Endometrium (tissue), 2 donors: ENCODE data around the gene AFG3L2.

Experiments used
- FAIRE-seq: peaks from 2 replicates; lab custom pipeline; 2012; peaks lifted over from hg19 to GRCh38; lab: Jason Lieb, UNC
- donor health status: control.
- donor health status: control.

AFG3L2 gene

DNA sequence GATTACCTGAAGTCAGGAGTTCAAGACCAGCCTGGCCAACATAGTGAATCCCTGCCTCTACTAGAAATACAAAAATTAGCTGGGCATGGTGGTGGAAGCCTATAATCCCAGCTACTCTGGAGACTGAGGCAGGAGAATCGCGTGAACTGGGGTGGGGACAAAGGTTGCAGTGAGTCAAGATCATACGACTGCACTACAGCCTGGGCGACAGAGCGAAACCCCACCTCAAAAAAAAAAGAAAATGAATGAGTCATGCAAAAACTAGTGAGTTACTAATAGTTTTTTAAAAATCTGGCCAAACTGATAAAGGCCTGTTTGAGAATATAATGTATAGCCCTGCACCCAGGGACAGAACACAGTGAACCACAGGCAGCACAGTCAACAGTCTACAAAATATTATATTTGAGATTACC lies 17.5 kb downstream of the AFG3L2 start:
- no peak for FAIRE-seq

DNA sequence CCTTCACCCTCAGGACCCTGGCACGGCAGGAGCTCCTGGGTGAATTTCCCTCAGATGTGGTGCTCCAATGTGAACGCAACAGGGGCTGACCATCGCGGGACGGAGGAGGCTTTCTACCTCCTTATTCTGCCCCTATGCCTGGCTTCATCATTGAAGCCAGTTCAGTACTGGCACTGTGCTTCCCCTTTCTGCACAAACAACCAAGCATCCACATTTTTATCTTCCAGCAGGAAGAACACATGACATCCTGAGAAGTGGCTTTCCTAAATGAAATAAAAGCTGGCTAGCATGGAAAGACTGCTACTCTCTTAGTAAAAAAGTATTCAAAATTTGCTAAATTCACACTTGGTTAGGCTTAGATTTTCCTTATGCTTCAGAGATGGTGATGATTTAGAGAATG lies 24.8 kb downstream of the AFG3L2 start:
- no peak for FAIRE-seq

DNA sequence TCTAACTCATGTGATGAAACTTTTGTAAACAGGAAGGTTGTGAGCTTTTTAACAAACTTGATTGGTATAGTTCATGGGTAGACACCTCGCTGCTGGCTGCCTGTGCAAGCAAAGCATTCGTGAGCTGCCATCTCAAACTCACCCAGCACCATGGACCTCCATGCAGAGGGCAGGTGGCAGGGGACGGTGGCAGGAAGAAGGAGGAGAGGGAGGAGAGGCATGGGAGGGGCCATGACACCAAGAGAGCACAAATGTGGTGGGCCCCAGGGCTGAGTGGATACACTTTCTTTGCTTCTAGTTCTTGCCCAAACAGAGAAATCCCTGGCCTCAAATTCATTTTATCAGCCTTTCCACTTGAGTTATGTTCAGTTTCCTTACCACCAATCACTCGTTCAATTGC lies 29.1 kb downstream of the AFG3L2 start:
- no peak for FAIRE-seq

DNA sequence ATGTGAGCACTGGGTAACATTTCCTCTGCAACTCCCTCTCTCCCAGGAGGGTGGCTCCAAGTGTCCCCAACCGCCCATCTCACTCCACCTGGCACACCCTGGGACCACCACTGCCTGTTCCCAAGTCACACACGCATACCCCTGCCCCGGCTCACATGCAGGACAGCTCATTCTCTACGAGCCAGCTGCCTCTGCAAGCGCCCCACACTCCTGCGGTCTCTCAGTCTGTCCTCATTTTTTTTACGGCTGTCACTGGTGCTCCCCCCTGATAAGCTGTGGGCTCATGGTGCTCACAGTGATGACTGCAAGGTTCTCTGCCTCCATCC lies 30.8 kb downstream of the AFG3L2 start:
- no peak for FAIRE-seq

DNA sequence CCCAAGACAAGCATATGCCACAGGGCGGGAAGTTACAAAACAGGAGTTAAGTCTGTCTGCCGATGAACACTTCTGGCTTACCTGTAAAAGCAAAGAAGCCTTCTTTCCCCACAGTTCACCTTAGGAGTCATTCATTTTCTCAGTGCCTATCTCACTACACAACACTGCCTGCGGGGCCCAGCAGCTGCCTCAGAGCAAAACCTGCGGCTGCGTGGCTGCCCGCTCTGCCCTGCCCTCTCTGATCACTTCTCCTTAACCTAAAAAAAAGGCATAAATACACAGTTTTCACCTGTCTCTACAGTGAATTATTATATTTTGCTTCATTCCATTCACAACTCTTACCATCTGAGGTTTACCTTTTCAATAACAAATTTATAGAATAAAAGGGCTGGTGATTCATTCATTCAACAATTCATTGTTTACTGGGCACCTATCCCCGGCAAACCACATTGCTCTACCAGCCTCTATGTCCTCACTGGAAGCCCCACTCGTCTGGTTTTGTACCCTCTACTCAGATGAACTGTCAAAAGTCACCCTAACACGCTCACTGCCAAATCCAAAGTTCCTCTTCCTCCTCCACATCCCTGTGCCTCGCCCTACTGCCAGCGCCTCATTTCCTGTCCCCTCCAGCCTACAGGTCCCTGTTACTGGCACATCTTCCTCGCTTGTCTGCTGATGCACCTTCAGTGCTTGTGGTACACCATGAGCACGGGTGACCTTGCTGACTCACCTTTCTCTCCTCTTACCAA lies 31.4 kb downstream of the AFG3L2 start:
- no peak for FAIRE-seq

DNA sequence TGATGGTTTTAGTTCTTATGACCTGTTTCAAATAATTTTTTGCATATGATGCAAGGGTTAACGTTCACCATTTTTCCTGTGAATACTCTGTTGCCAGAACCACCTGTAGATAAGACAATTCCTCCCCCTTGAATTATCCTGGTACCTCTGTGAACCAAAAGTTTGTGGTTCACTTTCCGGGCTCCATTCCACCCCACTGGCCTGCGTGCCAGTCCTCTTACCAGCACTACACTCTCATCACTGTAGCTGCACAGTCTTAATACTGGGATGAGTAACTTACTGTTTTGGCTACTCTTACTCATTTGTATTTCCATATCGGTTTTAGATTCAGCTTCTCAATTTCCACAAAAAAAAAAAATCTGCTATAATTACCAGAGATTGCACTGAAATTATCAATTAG lies 34.4 kb downstream of the AFG3L2 start:
- FAIRE-seq, result no peak

DNA sequence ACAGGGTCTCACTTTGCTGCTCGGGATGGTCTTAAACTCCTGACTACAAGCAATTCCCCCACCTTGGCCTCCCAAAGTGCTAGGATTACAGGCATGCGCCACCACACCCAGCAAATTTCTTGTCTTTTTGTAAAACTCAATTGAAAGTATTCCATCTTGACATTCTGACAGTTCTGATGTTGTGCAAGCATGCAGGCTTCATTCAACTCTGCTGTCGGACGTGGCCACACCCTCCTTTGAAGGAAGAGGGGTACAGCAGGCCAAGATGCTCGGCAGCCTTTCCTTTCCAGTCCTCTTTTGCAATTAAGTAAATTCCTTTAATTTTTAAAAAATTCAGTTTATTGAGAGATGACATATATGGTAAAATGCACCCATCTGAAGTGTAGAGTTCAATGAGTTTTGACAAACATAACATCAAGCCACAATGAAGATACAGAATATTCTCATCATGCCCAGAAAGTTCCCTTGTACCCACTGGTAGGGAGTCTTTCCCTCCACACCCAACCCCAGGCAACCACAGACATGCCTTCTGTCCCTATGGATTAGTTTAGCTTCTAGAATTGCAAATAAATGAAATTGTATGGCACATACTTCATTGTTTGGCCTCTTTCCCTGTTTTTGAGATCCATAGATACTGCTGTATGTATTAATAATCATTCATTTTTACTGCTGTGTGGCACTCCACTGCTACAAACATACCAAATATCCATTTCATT lies 35.9 kb downstream of the AFG3L2 start:
- no peak for FAIRE-seq

DNA sequence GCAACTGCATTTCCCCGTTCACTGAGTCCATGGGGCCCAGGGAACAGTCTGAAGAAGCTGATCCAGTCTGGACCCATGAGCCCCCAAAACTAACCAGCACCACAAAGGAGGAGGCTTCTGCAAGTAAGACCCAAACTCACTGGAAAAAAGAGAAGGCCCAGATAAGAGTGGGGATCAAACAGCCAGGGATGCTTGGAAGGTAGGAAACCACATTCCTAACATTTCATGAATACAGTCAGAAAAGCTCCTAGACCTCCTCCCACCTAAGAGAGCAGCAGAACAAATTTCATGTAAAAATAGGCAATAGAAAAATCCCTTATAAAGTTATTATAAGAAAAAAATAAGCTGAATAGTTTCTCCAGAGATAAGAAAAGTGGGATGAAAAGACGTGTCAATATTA lies 38.6 kb downstream of the AFG3L2 start:
- FAIRE-seq, result no peak

DNA sequence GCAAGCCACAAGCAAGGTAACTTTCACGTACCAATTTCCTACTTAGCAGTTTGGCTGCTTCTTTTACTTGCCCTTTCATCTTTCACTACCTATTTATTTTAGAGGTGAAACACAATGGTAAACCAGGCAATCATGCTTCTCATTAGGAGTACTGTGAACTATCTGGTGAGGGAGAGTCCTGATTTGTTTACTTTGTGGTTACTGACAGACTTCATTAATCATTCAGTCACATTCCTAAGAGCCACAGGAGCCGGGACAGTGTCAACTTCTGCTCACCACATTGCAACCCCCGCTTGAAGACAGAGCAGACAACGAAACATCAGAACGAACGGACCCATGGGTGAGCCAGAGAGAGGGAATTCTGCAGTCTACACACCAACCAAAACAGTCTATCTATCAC lies 40.1 kb downstream of the AFG3L2 start:
- no peak for FAIRE-seq

DNA sequence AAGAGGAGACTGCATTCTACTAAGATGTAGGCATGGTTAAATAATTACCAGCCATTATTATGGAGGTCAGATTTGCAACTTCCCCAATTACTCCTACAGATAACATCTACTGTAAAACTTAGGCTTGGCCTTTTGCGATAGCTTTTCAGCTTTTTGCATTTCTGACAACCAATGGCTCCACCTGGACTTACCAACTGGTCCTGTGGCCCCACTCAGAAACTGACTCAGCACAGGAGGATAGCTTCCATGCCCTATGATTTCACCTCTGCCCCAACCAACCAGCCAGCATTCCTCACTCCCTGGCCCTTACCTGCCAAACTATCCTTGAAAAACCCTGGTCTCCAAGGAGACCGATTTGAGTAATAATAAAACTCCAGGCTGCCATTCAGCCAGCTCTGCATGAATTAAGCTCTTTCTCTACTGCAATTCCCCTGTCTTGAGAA lies 40.8 kb downstream of the AFG3L2 start:
- FAIRE-seq, result no peak

DNA sequence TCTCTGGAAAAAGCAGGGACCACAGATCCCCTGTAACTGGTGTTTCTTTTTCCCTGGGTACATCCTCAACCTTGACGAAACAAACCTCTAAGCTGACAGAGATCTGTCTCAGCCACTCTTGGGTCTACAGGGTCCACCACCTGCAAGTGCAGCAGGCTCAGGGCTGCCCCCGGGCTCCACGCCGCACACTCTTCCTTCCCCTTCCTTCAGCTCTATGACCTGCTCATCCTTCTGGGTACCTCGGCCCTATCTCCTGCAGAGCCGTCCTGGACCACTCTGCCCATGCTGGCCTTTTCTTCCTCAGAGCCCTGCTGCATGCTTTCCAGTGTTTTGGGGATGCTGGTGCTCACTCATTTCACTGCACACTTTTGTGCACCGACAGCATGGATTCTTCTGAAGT lies 41.5 kb downstream of the AFG3L2 start:
- no peak for FAIRE-seq

DNA sequence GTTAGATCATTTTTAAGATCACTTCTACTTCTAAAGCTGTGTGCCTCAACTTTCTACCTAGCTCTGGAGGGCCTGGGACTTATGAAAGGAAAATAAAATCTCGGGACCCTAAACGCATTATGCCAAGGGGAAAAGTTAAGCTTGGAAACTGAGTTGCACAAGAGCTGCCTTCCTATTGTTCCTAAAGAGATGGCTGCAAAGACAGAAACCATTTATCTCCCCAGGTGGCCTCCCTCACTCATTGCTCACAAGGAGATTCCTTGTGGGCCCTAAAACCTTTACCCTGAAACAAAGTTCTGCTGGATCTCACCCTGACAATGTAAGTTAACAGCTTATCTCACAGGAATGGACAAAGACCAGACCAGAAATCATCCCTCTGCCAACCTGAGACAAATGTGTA lies 42.2 kb downstream of the AFG3L2 start:
- FAIRE-seq, result no peak

DNA sequence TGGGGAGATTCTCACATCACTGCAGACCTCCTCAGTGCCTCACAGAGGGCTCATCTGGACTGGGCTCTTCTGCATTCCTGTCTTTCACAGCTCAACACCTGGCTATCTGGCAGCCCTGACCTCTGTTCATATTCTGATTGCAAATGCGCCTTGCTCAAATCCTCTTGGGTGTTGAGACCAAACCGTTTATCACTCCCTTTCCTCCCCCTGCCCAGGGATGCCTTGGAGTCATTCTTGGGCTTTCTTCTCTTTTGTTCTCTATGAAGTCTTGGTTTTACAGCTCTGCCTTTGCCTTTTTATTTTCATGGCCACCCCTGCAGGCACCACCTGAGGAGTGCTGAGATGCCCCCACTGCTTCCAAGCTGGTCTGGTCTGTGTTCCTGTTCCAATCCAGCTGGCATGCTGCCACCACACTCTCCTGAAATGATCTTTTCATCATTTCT lies 42.6 kb downstream of the AFG3L2 start:
- no peak for FAIRE-seq

DNA sequence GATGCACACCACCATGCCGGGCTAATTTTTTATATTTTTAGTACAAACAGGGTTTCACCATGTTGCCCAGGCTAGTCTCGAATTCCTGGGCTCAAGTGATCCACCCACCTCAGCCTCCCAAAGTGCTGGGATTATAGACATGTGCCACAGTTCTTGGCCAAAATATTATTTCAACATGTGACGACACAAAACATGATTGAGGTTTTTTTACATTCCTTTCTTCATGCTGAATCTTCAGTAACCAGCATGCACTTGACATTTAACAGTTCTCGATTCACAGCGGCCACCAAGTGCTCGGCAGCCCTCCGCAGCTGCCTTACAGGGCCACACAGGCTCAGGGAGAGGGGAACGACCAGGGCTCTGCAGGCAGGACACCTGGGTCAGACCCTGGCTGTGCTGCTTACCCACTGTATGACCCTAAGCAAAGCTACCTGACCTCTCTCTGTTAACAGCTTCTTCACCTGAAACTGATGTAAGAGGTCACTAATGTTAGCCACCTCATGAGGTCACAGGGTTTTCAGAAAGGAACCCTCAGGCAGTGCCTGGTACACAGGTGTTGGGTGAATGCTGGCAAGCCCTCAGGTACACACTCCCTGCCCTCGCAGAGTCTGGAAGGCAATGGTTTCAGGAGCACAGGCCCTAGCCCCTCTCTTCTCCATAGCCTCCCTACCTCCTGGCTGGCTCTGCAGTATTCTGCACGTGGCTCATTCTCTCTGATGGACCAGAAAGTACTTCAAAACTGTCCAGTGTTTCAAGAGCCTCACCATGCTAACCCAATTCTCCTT lies 43.3 kb downstream of the AFG3L2 start:
- FAIRE-seq, result no peak

DNA sequence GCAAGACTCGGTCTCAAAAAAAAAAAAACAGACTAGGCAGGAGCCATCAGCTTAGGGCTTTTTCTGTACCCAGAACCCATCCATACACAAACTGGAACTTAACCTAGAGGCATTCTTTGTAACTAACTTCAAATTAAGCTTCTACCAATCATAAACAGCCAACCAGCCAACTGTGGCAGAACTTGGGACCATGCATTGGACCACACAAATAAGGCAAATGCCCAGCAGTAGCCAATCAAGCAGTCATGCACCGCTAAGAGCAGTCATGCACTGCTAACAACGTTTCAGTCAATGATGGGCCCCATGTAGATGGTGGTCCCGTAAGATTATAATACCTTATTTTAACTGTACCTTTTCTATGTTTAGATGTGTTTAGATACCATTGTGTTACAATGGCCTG lies 46.3 kb downstream of the AFG3L2 start:
- no peak for FAIRE-seq

DNA sequence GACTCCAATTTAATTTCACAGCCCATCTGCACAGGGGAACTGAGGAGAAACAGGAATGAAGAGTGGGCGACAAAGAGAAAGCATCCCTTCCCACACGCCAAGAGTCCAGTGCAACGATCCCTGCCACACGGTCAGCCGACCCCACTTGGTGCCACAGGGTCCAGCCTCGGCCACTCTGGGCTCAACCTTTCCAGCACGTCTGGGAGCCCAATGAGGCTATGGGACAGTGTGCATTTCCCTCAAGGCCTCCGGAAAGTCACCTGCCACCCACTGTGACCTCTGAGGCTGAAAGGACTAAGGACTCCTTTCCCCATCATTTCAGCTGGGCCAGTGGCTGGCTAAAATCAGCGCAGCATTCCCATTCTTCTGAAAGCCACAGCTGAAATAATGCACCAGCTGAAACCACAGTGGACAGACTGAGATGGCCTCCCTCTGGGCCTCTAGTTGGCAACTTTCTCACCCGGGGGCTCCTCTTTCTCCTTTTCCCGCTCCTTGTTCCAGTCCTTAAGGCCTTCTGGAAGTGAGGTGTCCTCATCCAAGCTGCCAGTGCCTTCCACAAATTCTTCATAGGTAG lies 47.8 kb downstream of the AFG3L2 start:
- FAIRE-seq, result no peak

DNA sequence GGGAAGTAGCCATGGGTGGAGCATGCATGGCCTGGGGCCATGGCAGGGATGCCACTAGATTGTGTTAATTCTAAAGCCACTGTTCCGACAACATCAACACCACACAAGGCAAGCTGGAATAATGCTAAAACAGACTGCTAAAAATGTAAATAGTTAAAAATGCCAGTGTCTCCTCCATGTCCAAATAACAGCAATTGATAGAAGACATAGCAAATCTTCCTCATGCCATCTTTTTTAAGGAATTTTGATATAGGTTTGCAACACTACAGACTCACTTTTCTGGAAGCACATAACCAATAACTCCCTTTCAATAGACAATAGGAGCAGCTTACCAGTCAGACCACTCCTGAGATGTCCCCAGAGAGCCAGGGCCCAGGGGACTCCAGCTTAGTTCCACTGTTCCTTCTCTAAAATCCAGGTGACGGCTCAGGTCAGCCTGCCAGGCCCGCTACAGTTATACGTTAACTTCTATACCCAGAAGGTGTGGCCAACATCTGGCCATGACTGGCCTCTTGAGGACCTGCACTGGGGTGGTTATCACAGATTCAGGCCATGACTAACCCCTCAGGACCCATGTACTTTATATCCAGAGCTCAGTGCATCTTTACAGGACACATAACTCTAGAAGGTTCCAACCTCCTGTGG lies 48.7 kb downstream of the AFG3L2 start:
- no peak for FAIRE-seq

DNA sequence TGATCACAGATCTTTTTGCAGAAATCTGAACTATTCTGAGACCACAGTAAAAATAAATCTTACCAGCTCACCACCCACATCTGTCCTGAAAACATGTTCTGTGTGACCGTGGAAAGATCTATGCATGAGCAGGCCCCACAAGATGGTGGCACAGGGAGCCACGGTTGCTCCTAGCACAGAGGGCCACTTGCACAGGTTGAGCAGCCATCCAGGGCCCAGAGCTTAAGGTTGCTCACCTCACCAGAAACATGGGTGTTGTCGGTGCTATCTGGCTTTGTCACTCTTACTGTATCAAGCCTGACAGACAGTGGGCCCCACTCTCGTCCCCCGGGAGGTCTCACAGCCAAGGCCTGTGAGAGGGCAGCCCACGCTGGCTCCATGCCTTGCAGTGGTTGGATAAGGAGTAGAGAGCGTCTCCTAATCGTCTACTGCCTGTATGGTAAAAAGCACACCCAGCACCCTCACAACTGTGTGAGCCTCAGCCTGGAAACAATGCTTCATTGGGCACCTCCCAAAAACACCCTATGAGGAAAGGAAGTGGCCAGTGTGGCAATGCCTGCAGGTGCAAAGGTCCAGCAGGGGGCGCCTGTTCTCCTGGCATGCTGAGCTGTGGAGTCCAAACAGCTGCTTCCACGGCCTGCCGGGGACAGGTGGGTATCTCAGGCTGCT lies 49.4 kb downstream of the AFG3L2 start:
- FAIRE-seq, result no peak

DNA sequence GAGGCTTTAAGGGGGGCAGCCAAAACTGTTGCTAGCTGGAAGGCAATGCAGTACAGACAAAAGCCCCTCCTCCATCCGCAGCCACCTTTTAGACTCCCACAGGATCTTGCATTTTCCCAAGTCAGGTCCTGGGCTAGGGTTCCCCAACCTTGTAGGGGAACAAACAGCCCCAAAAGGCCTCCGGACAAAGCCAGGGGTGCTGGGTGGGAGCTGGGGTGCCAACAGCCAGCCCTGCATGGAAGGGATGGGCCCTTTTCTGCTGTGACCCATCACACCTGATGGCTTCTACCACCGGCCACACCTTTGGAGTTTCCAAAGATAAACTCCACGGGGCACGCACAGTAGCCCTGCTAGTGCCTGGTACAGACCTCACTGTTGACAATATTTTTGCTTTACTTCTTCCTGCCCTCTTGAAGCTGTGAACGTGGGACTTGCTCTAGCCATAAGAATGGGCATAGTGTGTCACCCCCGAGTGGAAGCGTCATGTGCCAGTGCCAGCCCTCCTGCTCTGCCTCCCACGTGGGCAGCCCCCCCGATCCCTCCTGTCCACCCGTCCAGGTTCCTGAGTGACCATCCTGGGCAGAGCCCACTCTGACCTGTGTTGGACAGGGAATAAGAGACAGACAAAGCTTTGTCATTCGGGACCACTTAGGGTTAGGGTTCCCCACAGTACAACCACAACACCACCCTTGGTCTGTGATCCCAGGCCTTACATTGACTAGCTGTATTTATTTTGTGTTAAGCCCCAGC lies 50.1 kb downstream of the AFG3L2 start:
- no peak for FAIRE-seq

DNA sequence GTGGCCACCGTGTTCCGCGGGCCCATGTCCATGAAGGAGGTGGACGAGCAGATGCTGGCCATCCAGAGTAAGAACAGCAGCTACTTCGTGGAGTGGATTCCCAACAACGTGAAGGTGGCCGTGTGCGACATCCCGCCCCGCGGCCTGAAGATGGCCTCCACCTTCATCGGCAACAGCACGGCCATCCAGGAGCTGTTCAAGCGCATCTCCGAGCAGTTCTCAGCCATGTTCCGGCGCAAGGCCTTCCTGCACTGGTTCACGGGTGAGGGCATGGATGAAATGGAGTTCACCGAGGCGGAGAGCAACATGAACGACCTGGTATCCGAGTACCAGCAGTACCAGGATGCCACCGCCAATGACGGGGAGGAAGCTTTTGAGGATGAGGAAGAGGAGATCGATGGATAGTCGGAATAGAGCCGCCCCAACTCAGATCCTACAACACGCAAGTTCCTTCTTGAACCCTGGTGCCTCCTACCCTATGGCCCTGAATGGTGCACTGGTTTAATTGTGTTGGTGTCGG lies 51.2 kb downstream of the AFG3L2 start:
- no peak for FAIRE-seq
